HepG2 (cell line): Measurements from ENCODE around the gene MECR. TPM values are rescaled to one million over a fixed set of nuclear protein-coding genes. Genes with fewer than 3 reads are reported as not detected.

Source experiments
- ARID2 ChIP-seq: sonication (generic); formaldehyde crosslinking; IDR thresholded peaks from 2 replicates; pipeline ENCODE4 v1.8.1; 2022; ENCODE audit warnings: mild to moderate bottlenecking, missing genetic modification reagents, borderline replicate concordance
- GABPA ChIP-seq, 2 experiments: IDR thresholded peaks; 2 replicates each; pipeline ENCODE4 v1.6.1; 2011 to 2016; ENCODE audit warnings: low read depth in 2 of 2, low read length in 1 of 2, missing biosample characterization in 1 of 2, missing genetic modification characterization in 1 of 2
- MBNL3 ChIP-seq: fragments of 250-450 bp; sonication (Bioruptor Pico); conservative IDR thresholded peaks from 2 replicates; pipeline ENCODE4 v1.8.0; 2022; ENCODE audit warnings: mild to moderate bottlenecking, inconsistent platforms
- TCF7L2 ChIP-seq: IDR thresholded peaks from 2 replicates; pipeline ENCODE4 v1.6.1; 2011; ENCODE audit warnings: mild to moderate bottlenecking, low read depth, low read length, moderate library complexity
- ZEB1 ChIP-seq: IDR thresholded peaks from 2 replicates; pipeline ENCODE4 v1.6.1; 2012; ENCODE audit warnings: mild to moderate bottlenecking, low read depth, inconsistent platforms; ENCODE audit not compliant: insufficient replicate concordance
- ZNF260 ChIP-seq: sonication (generic); formaldehyde crosslinking; IDR thresholded peaks from 2 replicates; pipeline ENCODE4 v1.4.0; 2020; ENCODE audit warnings: missing genetic modification reagents, low read depth, mild to moderate bottlenecking, borderline replicate concordance
- ZNF326 ChIP-seq: sonication (generic); formaldehyde crosslinking; IDR thresholded peaks from 2 replicates; pipeline ENCODE4 v1.4.0; 2020; ENCODE audit warnings: missing genetic modification reagents, borderline replicate concordance
- ZNF615 ChIP-seq: sonication (generic); formaldehyde crosslinking; IDR thresholded peaks from 2 replicates; pipeline ENCODE4 v1.5.0; 2020; ENCODE audit warnings: mild to moderate bottlenecking, missing genetic modification reagents, borderline replicate concordance
- ZNF773 ChIP-seq: sonication (generic); formaldehyde crosslinking; IDR thresholded peaks from 2 replicates; pipeline ENCODE4 v1.4.0; 2020; ENCODE audit warnings: missing genetic modification reagents, borderline replicate concordance
- polyA plus RNA-seq, 8 experiments: library from polyadenylated mRNA; depleted of rRNA in 3 of 8; stranded (reverse) in 7 of 8; unstranded in 1 of 8; fragments of >200 nt; fragmentation: Illumina TruSeq in 4 of 8; extraction: Trizol in 4 of 8; gene quantifications; 2 replicates each; pipeline versions ENCODE4 v1.2.1 to v1.2.3, GENCODE V29; 2011 to 2016; ENCODE audit warnings: low read depth in 4 of 8, missing spikeins in 1 of 8, mixed read lengths in 1 of 8; ENCODE audit not compliant: insufficient read depth in 1 of 8
- total RNA-seq, 5 experiments: library from RNA; depleted of rRNA; stranded (reverse); fragments of >200 nt; fragmentation: Illumina TruSeq; extraction: Trizol; gene quantifications; 2 replicates each; pipeline ENCODE4 v1.2.3, GENCODE V29; 2016; ENCODE audit warnings: low read depth in 1 of 5
- TF ChIP-seq, protein P1 (sequence below): sonication (generic); formaldehyde crosslinking; IDR thresholded peaks from 2 replicates; pipeline ENCODE4 v1.4.0; 2020; ENCODE audit warnings: missing genetic modification reagents, mild to moderate bottlenecking, borderline replicate concordance
- TF ChIP-seq, protein P2 (sequence below): sonication (generic); formaldehyde crosslinking; IDR thresholded peaks from 2 replicates; pipeline ENCODE4 v1.4.0; 2020; ENCODE audit warnings: missing genetic modification reagents
- TF ChIP-seq, protein P3 (sequence below): sonication (generic); formaldehyde crosslinking; IDR thresholded peaks from 2 replicates; pipeline ENCODE4 v1.4.0; 2020; ENCODE audit warnings: mild to moderate bottlenecking, missing genetic modification reagents
- TF ChIP-seq, protein P4 (sequence below): sonication (generic); formaldehyde crosslinking; IDR thresholded peaks from 2 replicates; pipeline ENCODE4 v1.4.0; 2020; ENCODE audit warnings: missing genetic modification reagents, mild to moderate bottlenecking, borderline replicate concordance

The MECR gene
- total and polyA plus RNA-seq, 2 of the 13 experiments (the other 11 are each of a cell fraction or from before 2014, with no cell fraction given): 18.8 to 24.9 TPM

DNA sequence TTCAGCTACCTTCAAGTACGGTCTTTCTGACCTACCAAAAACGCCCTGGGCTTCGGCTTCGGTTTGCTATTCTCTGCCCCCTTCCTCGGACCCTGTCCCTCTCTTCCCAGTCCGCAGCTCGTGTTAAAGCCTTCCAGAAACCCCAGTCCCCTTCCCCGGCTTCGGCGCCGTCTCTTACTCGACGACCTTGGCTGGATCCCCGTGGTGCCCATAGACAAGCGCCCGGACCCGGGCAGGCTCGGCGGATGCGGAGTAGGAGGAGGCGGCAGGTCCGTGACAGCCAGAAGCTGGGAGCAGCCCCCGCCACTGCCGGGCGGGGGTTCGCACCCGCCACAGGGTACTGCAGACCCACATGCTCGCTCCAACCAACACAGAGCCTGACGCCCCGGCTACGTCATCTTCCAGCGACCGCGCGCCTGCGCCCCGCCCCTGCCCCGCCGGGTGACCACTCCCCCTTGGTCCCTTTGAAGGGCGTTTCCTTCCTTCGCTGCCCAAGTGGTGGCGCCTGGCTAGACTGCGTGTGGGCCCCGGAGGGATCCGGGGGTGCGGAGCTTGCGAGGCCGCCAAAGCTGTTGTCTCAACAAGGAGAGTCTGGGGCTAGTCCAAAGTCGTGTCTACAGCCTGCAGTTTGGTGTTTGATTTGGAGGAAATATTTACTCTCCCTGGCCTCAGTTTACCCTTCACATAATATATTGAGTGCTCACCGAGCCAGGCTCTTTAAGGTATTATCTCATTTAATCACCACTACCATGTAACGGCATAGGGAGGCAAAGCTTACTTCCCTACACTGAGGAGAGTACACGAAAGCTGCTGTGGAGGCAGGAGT lies at the start of gene MECR (continued):
- TF ChIP-seq ARID2 (CRISPR knock-in tag) (no peak), ZNF773 (CRISPR knock-in tag) (no peak), MBNL3 (CRISPR knock-in tag) (no peak), ZNF260 (CRISPR knock-in tag) (no peak), GABPA (IDR thresholded peaks at IDR 0.05; ENCODE audit: low read depth, low read length) (no peak), GABPA (CRISPR knock-in tag; IDR thresholded peaks at IDR 0.05; ENCODE audit: low read depth) (peak; percentile 35; the same call in 1 of the 2 replicates), TCF7L2 (no peak), ZNF326 (CRISPR knock-in tag) (no peak), ZEB1 (no peak), ZNF615 (CRISPR knock-in tag) (no peak)
- TF ChIP-seq, protein P1, sequence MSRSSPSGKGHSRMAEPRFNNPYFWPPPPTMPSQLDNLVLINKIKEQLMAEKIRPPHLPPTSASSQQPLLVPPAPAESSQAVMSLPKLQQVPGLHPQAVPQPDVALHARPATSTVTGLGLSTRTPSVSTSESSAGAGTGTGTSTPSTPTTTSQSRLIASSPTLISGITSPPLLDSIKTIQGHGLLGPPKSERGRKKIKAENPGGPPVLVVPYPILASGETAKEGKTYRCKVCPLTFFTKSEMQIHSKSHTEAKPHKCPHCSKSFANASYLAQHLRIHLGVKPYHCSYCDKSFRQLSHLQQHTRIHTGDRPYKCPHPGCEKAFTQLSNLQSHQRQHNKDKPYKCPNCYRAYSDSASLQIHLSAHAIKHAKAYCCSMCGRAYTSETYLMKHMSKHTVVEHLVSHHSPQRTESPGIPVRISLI (CRISPR knock-in tag): no peak
- TF ChIP-seq, protein P2, sequence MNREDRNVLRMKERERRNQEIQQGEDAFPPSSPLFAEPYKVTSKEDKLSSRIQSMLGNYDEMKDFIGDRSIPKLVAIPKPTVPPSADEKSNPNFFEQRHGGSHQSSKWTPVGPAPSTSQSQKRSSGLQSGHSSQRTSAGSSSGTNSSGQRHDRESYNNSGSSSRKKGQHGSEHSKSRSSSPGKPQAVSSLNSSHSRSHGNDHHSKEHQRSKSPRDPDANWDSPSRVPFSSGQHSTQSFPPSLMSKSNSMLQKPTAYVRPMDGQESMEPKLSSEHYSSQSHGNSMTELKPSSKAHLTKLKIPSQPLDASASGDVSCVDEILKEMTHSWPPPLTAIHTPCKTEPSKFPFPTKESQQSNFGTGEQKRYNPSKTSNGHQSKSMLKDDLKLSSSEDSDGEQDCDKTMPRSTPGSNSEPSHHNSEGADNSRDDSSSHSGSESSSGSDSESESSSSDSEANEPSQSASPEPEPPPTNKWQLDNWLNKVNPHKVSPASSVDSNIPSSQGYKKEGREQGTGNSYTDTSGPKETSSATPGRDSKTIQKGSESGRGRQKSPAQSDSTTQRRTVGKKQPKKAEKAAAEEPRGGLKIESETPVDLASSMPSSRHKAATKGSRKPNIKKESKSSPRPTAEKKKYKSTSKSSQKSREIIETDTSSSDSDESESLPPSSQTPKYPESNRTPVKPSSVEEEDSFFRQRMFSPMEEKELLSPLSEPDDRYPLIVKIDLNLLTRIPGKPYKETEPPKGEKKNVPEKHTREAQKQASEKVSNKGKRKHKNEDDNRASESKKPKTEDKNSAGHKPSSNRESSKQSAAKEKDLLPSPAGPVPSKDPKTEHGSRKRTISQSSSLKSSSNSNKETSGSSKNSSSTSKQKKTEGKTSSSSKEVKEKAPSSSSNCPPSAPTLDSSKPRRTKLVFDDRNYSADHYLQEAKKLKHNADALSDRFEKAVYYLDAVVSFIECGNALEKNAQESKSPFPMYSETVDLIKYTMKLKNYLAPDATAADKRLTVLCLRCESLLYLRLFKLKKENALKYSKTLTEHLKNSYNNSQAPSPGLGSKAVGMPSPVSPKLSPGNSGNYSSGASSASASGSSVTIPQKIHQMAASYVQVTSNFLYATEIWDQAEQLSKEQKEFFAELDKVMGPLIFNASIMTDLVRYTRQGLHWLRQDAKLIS (CRISPR knock-in tag): no peak
- TF ChIP-seq, protein P3, sequence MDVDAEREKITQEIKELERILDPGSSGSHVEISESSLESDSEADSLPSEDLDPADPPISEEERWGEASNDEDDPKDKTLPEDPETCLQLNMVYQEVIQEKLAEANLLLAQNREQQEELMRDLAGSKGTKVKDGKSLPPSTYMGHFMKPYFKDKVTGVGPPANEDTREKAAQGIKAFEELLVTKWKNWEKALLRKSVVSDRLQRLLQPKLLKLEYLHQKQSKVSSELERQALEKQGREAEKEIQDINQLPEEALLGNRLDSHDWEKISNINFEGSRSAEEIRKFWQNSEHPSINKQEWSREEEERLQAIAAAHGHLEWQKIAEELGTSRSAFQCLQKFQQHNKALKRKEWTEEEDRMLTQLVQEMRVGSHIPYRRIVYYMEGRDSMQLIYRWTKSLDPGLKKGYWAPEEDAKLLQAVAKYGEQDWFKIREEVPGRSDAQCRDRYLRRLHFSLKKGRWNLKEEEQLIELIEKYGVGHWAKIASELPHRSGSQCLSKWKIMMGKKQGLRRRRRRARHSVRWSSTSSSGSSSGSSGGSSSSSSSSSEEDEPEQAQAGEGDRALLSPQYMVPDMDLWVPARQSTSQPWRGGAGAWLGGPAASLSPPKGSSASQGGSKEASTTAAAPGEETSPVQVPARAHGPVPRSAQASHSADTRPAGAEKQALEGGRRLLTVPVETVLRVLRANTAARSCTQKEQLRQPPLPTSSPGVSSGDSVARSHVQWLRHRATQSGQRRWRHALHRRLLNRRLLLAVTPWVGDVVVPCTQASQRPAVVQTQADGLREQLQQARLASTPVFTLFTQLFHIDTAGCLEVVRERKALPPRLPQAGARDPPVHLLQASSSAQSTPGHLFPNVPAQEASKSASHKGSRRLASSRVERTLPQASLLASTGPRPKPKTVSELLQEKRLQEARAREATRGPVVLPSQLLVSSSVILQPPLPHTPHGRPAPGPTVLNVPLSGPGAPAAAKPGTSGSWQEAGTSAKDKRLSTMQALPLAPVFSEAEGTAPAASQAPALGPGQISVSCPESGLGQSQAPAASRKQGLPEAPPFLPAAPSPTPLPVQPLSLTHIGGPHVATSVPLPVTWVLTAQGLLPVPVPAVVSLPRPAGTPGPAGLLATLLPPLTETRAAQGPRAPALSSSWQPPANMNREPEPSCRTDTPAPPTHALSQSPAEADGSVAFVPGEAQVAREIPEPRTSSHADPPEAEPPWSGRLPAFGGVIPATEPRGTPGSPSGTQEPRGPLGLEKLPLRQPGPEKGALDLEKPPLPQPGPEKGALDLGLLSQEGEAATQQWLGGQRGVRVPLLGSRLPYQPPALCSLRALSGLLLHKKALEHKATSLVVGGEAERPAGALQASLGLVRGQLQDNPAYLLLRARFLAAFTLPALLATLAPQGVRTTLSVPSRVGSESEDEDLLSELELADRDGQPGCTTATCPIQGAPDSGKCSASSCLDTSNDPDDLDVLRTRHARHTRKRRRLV: no peak
- TF ChIP-seq, protein P4, sequence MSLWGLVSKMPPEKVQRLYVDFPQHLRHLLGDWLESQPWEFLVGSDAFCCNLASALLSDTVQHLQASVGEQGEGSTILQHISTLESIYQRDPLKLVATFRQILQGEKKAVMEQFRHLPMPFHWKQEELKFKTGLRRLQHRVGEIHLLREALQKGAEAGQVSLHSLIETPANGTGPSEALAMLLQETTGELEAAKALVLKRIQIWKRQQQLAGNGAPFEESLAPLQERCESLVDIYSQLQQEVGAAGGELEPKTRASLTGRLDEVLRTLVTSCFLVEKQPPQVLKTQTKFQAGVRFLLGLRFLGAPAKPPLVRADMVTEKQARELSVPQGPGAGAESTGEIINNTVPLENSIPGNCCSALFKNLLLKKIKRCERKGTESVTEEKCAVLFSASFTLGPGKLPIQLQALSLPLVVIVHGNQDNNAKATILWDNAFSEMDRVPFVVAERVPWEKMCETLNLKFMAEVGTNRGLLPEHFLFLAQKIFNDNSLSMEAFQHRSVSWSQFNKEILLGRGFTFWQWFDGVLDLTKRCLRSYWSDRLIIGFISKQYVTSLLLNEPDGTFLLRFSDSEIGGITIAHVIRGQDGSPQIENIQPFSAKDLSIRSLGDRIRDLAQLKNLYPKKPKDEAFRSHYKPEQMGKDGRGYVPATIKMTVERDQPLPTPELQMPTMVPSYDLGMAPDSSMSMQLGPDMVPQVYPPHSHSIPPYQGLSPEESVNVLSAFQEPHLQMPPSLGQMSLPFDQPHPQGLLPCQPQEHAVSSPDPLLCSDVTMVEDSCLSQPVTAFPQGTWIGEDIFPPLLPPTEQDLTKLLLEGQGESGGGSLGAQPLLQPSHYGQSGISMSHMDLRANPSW: no peak
